Loucy (cell line): Measurements from ENCODE around the gene B4GALT1.

Experiments
- H2AFZ ChIP-seq: fragments of 200-600 bp; sonication (generic); 2 replicates; pipeline ENCODE4 v1.6.0; 2016; ENCODE audit warnings: antibody characterized with exemption, mild to moderate bottlenecking, low read length, moderate library complexity
- H3F3A ChIP-seq: fragments of 200-600 bp; 2 replicates; pipeline ENCODE4 v1.6.0; 2016; ENCODE audit warnings: antibody characterized with exemption, low read depth, mild to moderate bottlenecking
- H3K27me3 ChIP-seq: fragments of 200-600 bp; sonication (generic); 2 replicates; pipeline ENCODE4 v1.6.1; 2014; ENCODE audit warnings: low read length, mild to moderate bottlenecking; ENCODE audit not compliant: insufficient read depth, poor library complexity, severe bottlenecking
- H3K36me3 ChIP-seq: fragments of 200-600 bp; sonication (generic); 2 replicates; pipeline ENCODE4 v1.6.1; 2016; ENCODE audit warnings: low read length; ENCODE audit not compliant: insufficient read depth
- H3K4me1 ChIP-seq: fragments of 200-600 bp; sonication (generic); 2 replicates; pipeline ENCODE4 v1.5.1; 2014; ENCODE audit warnings: low read length, mild to moderate bottlenecking; ENCODE audit not compliant: insufficient read depth, poor library complexity, severe bottlenecking
- H3K4me2 ChIP-seq: fragments of 200-600 bp; sonication (generic); 2 replicates; pipeline ENCODE4 v1.6.0; 2014; ENCODE audit warnings: antibody characterized with exemption, low read length, low read depth, mild to moderate bottlenecking; ENCODE audit not compliant: poor library complexity, severe bottlenecking
- H3K4me3 ChIP-seq: fragments of 200-600 bp; sonication (generic); 2 replicates; pipeline ENCODE4 v1.5.1; 2014; ENCODE audit warnings: low read length, mild to moderate bottlenecking, mixed read lengths; ENCODE audit not compliant: poor library complexity, severe bottlenecking
- H3K79me2 ChIP-seq: fragments of 200-600 bp; sonication (generic); 2 replicates; pipeline ENCODE4 v1.6.1; 2014; ENCODE audit warnings: low read length; ENCODE audit not compliant: insufficient read depth
- H3K9ac ChIP-seq: fragments of 200-600 bp; sonication (generic); 2 replicates; pipeline ENCODE4 v1.6.0; 2014; ENCODE audit warnings: mild to moderate bottlenecking, low read depth, low read length, moderate library complexity; ENCODE audit not compliant: poor library complexity, severe bottlenecking
- H3K9me2 ChIP-seq: fragments of 200-600 bp; sonication (generic); replicated peaks from 2 replicates; pipeline ENCODE4 v1.6.1; 2016; ENCODE audit warnings: low read depth, low read length, mixed read lengths
- H3K9me3 ChIP-seq: fragments of 200-600 bp; sonication (generic); 2 replicates; pipeline ENCODE4 v1.6.1; 2014; ENCODE audit warnings: mild to moderate bottlenecking, antibody characterized with exemption, low read length, low read depth; ENCODE audit not compliant: insufficient read depth
- H4K20me1 ChIP-seq: fragments of 200-600 bp; sonication (generic); 2 replicates; pipeline ENCODE4 v1.6.0; 2014; ENCODE audit warnings: antibody characterized with exemption, low read length, mild to moderate bottlenecking; ENCODE audit not compliant: insufficient read depth, poor library complexity, severe bottlenecking
- CTCF ChIP-seq: fragments of 200-600 bp; sonication (generic); conservative IDR thresholded peaks from 2 replicates; pipeline ENCODE4 v1.5.1; 2014; ENCODE audit warnings: mild to moderate bottlenecking, antibody characterized with exemption, low read length
- EZH2phosphoT487 ChIP-seq: fragments of 200-600 bp; IDR thresholded peaks from 2 replicates; pipeline ENCODE4 v1.6.1; 2018; ENCODE audit warnings: antibody characterized with exemption, mild to moderate bottlenecking, moderate library complexity, borderline replicate concordance

The B4GALT1 gene

GRCh38 chr9:33107762-33108161 lies 59.4 kb downstream of the B4GALT1 start:
- Histone ChIP-seq H3K4me3 (no peak overlapping the region), H2AFZ (no peak overlapping the region), H3K79me2 (no peaks in the 10 kb centered on the region), H3K9me2 (no peaks in the 10 kb centered on the region), H3K4me2 (no peak overlapping the region), H3K9ac (no peak overlapping the region), H4K20me1 (no peaks in the 10 kb centered on the region), H3K4me1 (no peaks in the 10 kb centered on the region), H3K27me3 (no peaks in the 10 kb centered on the region), H3K36me3 (peaks cover 12% of the 10 kb centered on the region; the same call in 1 of the 2 replicates), H3F3A (no peaks in the 10 kb centered on the region), H3K9me3 (no peaks in the 10 kb centered on the region)
- TF ChIP-seq EZH2phosphoT487 (no peak), CTCF (no peak)

GRCh38 chr9:33106827-33107621 lies 60.1 kb downstream of the B4GALT1 start:
- TF ChIP-seq CTCF (no peak), EZH2phosphoT487 (no peak)
- Histone ChIP-seq H3K9me2 (no peaks in the 10 kb centered on the region), H3K27me3 (no peaks in the 10 kb centered on the region), H3F3A (no peaks in the 10 kb centered on the region), H3K9ac (no peak overlapping the region), H4K20me1 (no peaks in the 10 kb centered on the region), H3K4me3 (no peak overlapping the region), H2AFZ (no peak overlapping the region), H3K9me3 (no peaks in the 10 kb centered on the region), H3K79me2 (no peaks in the 10 kb centered on the region), H3K4me1 (no peaks in the 10 kb centered on the region), H3K4me2 (no peak overlapping the region), H3K36me3 (peaks cover 5% of the 10 kb centered on the region; the same call in 1 of the 2 replicates)

- no peaks in the 10 kb centered on the region for H3K79me2 ChIP-seq
- H3K36me3 ChIP-seq: no peaks in the 10 kb centered on the region; the same call in 1 of the 2 replicates
- H3K27me3 ChIP-seq: no peaks in the 10 kb centered on the region
- no peaks in the 10 kb centered on the region for H3K9me3 ChIP-seq
- no peaks in the 10 kb centered on the region for H3F3A ChIP-seq
- no peaks in the 10 kb centered on the region for H3K9me2 ChIP-seq
- H3K9ac ChIP-seq: no peak overlapping the region
- H3K4me3 ChIP-seq: no peak overlapping the region
- no peaks in the 10 kb centered on the region for H3K4me1 ChIP-seq
- H4K20me1 ChIP-seq: no peaks in the 10 kb centered on the region
- TF ChIP-seq EZH2phosphoT487 (no peak), CTCF (no peak)
- no peak overlapping the region for H3K4me2 ChIP-seq
- H2AFZ ChIP-seq: no peak overlapping the region
These were observed 60.8 kb downstream of the B4GALT1 start for GRCh38 chr9:33106372-33106771.
